Epithelial cell of esophagus (primary cell): Measurements from ENCODE around the gene TMEM245.
"Not testable (repeated sequence)": the region's sequence is repeated elsewhere in the genome, so short reads cannot be mapped to it uniquely, and the experiment has no call there.

ENCODE experiments used
- DNase-seq: peaks from one replicate; pipeline ENCODE4 v3.0.0; 2010; ENCODE audit warnings: low read depth
- H3K4me3 ChIP-seq: 2 replicates; pipeline ENCODE4 v1.5.1; 2011; ENCODE audit warnings: mild to moderate bottlenecking, low read length, control low read depth
- CTCF ChIP-seq: IDR thresholded peaks from 2 replicates; pipeline ENCODE4 v1.5.1; 2011; ENCODE audit warnings: low read depth, mild to moderate bottlenecking, low read length, control low read depth, inconsistent platforms; ENCODE audit not compliant: insufficient read depth; ENCODE audit errors: missing control alignments

The TMEM245 gene

GRCh38 chr9:108972186-108972585 is 147.6 kb downstream of the TMEM245 start:
- DNase-seq = no peak
- TF ChIP-seq CTCF = no peak
- no peak overlapping the region for H3K4me3 ChIP-seq

- DNase-seq, H3K4me3 ChIP-seq: not testable (repeated sequence)
Measured at GRCh38 chr9:108971392-108971791, 148.4 kb downstream of the TMEM245 start.

- H3K4me3 ChIP-seq = no peak overlapping the region
- TF ChIP-seq CTCF = no peak
- no peak for DNase-seq
Measured at GRCh38 chr9:108967916-108968315, 151.8 kb downstream of the TMEM245 start.
